Endothelial cell of umbilical vein (primary cell): Measurements from ENCODE around the gene RCAN3. TPM values are rescaled to one million over a fixed set of nuclear protein-coding genes. Genes with fewer than 3 reads are reported as not detected.

ENCODE experiments used
- BruUV-seq: library from RNA; stranded (reverse); fragments of 400-500 nt; replicated peaks from 2 replicates; lab custom pipeline; 2021; lab: Mats Ljungman, UMichigan
- CTCF ChIA-PET: fragments of 300-600, 350-600 bp; sonication (Branson Sonifier 250); formaldehyde crosslinking; loops from one replicate; lab custom pipeline; 2021; ENCODE audit warnings: antibody characterized with exemption, inconsistent platforms; lab: Charles Lee
- POLR2A ChIA-PET: fragments of 300-600, 350-600 bp; sonication (Branson Sonifier 250); formaldehyde crosslinking; loops from one replicate; lab custom pipeline; 2021; ENCODE audit warnings: antibody characterized with exemption, inconsistent platforms; lab: Charles Lee
- DNase-seq: peaks from one replicate; pipeline ENCODE4 v3.0.0-alpha.2; 2011; ENCODE audit warnings: low read depth, low spot score
- FAIRE-seq: peaks from 2 replicates; lab custom pipeline; 2011; peaks lifted over from hg19 to GRCh38; lab: Jason Lieb, UNC
- H2AFZ ChIP-seq: 2 replicates; pipeline ENCODE4 v1.6.0; 2012; ENCODE audit warnings: low read depth, low read length, control low read depth, inconsistent platforms
- H3K27ac ChIP-seq: 2 replicates; pipeline ENCODE4 v1.5.1; 2011; ENCODE audit warnings: low read depth, mild to moderate bottlenecking, control low read depth, low read length, moderate library complexity; ENCODE audit not compliant: insufficient read depth
- H3K27me3 ChIP-seq, 2 experiments: 2 replicates each; pipeline versions ENCODE4 v1.6.0 to v1.6.1; 2011; ENCODE audit warnings: low read length in 2 of 2, mixed read lengths in 1 of 2; ENCODE audit not compliant: control insufficient read depth in 2 of 2, insufficient read depth in 2 of 2
- H3K36me3 ChIP-seq, 2 experiments: 2 replicates in 1 of 2; 3 replicates in 1 of 2; pipeline ENCODE4 v1.5.1; 2011; ENCODE audit warnings: low read length in 2 of 2, mild to moderate bottlenecking in 1 of 2, moderate library complexity in 1 of 2; ENCODE audit not compliant: control insufficient read depth in 2 of 2, insufficient read depth in 2 of 2; ENCODE audit errors: extremely low read depth in 1 of 2
- H3K4me1 ChIP-seq: 3 replicates; pipeline ENCODE4 v1.5.1; 2011; ENCODE audit warnings: mild to moderate bottlenecking, low read length; ENCODE audit not compliant: control insufficient read depth, insufficient read depth; ENCODE audit errors: extremely low read depth
- H3K4me2 ChIP-seq: 2 replicates; pipeline ENCODE4 v1.6.1; 2011; ENCODE audit warnings: low read length, control low read depth, mixed read lengths; ENCODE audit not compliant: insufficient read depth
- H3K4me3 ChIP-seq, 3 experiments: fragments of 200-600 bp in 1 of 3; sonication (generic), shearing (Covaris generic) in 1 of 3; replicated peaks in 1 of 3; 2 replicates each; pipeline ENCODE4 v1.5.1; 2011 to 2016; ENCODE audit warnings: control low read depth in 3 of 3, low read length in 3 of 3, mild to moderate bottlenecking in 2 of 3, inconsistent platforms in 1 of 3, low read depth in 1 of 3, moderate library complexity in 1 of 3; ENCODE audit not compliant: insufficient read depth in 1 of 3
- H3K79me2 ChIP-seq: 2 replicates; pipeline ENCODE4 v1.6.0; 2012; ENCODE audit warnings: low read length, inconsistent platforms; ENCODE audit not compliant: control insufficient read depth, insufficient read depth
- H3K9ac ChIP-seq: replicated peaks from 2 replicates; pipeline ENCODE3; 2011; ENCODE audit warnings: low read length, control low read depth; ENCODE audit not compliant: insufficient read depth; ENCODE audit errors: extremely low read depth
- H3K9me1 ChIP-seq: replicated peaks from 3 replicates; pipeline ENCODE4 v1.6.0; 2011; ENCODE audit warnings: mild to moderate bottlenecking, low read length; ENCODE audit not compliant: control insufficient read depth, insufficient read depth; ENCODE audit errors: extremely low read depth
- H3K9me3 ChIP-seq: replicated peaks from 2 replicates; pipeline ENCODE4 v1.5.1; 2012; ENCODE audit warnings: low read length, inconsistent platforms; ENCODE audit not compliant: control insufficient read depth, insufficient read depth
- H4K20me1 ChIP-seq: replicated peaks from 2 replicates; pipeline ENCODE3; 2011; ENCODE audit warnings: mild to moderate bottlenecking, low read length; ENCODE audit not compliant: control insufficient read depth, insufficient read depth; ENCODE audit errors: extremely low read depth
- JUN ChIP-seq: IDR thresholded peaks from 2 replicates; pipeline ENCODE4 v1.6.1; 2011; ENCODE audit warnings: borderline replicate concordance, low read depth; ENCODE audit not compliant: insufficient read length, insufficient read depth
- POLR2A ChIP-seq: IDR thresholded peaks from 2 replicates; pipeline ENCODE4 v1.6.1; 2012; ENCODE audit warnings: low read depth, mild to moderate bottlenecking, control low read depth, low read length
- dilution Hi-C: fragments of 300-500 bp; cut with MboI; formaldehyde crosslinking; loops from one replicate; pipeline ENCODE4 v1.15.0; 2019; ENCODE audit warnings: low sequenced_read_pairs; ENCODE audit not compliant: extremely low pct_ligation_motif_present
- intact Hi-C: fragments of 100-400 bp; cut with micrococcal nuclease; formaldehyde crosslinking; loops from one replicate; pipeline ENCODE4 v1.10.0; 2022
- polyA plus RNA-seq, 4 experiments: library from polyadenylated mRNA; depleted of rRNA in 3 of 4; stranded (reverse) in 3 of 4; unstranded in 1 of 4; fragments of >200 nt; gene quantifications; 2 replicates each; pipeline versions ENCODE4 v1.2.1 to v1.2.3, GENCODE V29; 2011 to 2012; ENCODE audit warnings: missing spikeins in 1 of 4
- total RNA-seq: library from RNA; stranded (reverse); gene quantifications from 2 replicates; pipeline ENCODE4 v1.2.3, GENCODE V29; 2021
- TF ChIP-seq, protein P1 (sequence below), 2 donors: IDR thresholded peaks; 1 replicate in 1 of 2; 2 replicates in 1 of 2; pipeline ENCODE4 v1.5.1; 2011; ENCODE audit warnings: low read length in 2 of 2, mild to moderate bottlenecking in 2 of 2, moderate library complexity in 2 of 2, control low read depth in 1 of 2, inconsistent platforms in 1 of 2, low read depth in 1 of 2; ENCODE audit not compliant: insufficient read depth in 1 of 2; ENCODE audit errors: extremely low read depth in 1 of 2

Gene RCAN3
- total and polyA plus RNA-seq, 2 donors (not counting 3 experiments of a cell fraction or from before 2014, with no cell fraction given) = 0.99 to 5.1 TPM

DNA sequence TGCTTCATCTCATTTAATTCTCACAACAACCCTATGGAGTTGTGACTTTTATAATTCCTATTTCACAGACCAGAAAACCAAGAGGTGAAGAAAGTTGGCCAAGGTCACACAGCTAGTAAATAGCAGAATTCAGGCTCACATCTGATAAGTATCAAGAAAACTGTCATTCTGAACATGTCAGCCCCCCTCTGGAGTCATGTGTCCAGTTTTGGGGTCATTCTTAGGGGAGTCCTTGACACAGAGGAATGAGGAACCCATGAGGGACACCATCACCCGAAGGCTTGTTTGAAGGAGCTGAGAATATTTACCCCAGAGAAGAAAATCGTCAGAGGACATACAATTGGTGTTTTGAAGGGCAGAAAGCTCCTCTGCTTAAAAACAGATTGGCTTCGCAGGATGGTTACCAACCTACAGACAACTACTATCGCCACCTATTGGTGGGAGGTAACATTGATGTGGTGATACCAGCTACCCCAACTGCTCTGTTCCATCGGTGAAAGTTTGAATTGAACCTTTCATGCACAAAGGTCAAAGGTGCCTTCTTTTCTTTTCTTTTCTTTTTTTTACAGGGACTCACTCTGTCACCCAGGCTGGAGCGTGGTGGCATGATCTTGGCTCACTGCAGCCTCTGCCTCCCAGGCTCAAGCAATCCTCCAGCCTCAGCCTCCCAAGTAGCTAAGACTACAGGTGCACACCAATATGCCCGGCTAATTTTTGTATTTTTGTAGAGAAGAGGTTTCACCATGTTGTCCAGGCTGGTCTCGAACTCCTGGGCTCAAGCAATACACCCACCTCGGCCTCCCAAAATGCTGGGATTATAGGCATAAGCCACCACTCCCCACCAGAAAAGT lies 84.6 kb downstream of the RCAN3 start:
- intact Hi-C loops (loop anchor here (1.0 to 5.0 kb wide), 3 partner anchors 196 to 435 kb away; no protein-coding TSS in a partner anchor), dilution Hi-C loops (no loop called here)
- Histone ChIP-seq H3K4me2 (no peak overlapping the region), H3K4me3 (no peak overlapping the region), H3K9ac (no peak overlapping the region), H3K36me3 (no peaks in the 10 kb centered on the region), H3K9me3 (no peaks in the 10 kb centered on the region), H3K4me1 (no peaks in the 10 kb centered on the region), H3K27me3 (peaks cover 0 to 6% of the 10 kb centered on the region in 2 experiments), H2AFZ (no peak overlapping the region), H3K27ac (no peak overlapping the region), H3K79me2 (no peaks in the 10 kb centered on the region), H4K20me1 (no peaks in the 10 kb centered on the region), H3K9me1 (no peaks in the 10 kb centered on the region)
- peak; percentile 39 for DNase-seq
- CTCF ChIA-PET = interaction anchor here (0.7 to 4.8 kb wide), 45 partner anchors 9 to 437 kb away, joined by 3 to 59 read pairs (median 4); partner anchors contain the start of genes NIPAL3 and STPG1
- POLR2A ChIA-PET = interaction anchor here (1.0 kb wide), 1 partner anchor 10 kb away, joined by 5 read pairs; no protein-coding TSS in a partner anchor
- no peak for TF ChIP-seq POLR2A
- TF ChIP-seq JUN = no peak
- TF ChIP-seq, protein P1, sequence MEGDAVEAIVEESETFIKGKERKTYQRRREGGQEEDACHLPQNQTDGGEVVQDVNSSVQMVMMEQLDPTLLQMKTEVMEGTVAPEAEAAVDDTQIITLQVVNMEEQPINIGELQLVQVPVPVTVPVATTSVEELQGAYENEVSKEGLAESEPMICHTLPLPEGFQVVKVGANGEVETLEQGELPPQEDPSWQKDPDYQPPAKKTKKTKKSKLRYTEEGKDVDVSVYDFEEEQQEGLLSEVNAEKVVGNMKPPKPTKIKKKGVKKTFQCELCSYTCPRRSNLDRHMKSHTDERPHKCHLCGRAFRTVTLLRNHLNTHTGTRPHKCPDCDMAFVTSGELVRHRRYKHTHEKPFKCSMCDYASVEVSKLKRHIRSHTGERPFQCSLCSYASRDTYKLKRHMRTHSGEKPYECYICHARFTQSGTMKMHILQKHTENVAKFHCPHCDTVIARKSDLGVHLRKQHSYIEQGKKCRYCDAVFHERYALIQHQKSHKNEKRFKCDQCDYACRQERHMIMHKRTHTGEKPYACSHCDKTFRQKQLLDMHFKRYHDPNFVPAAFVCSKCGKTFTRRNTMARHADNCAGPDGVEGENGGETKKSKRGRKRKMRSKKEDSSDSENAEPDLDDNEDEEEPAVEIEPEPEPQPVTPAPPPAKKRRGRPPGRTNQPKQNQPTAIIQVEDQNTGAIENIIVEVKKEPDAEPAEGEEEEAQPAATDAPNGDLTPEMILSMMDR (IDR thresholded peaks at IDR 0.05; ENCODE audit: extremely low read depth in 1 of 2, insufficient read depth in 1 of 2, low read depth in 1 of 2, low read length in 2 of 2) = peak; percentile 74 to 78
- FAIRE-seq = peak; percentile 87
- no TSS peak for BruUV-seq
